Right cardiac atrium (tissue), 5 donors: ENCODE results near the gene CASKIN1. TPM values are rescaled to one million over a fixed set of nuclear protein-coding genes. Genes with fewer than 3 reads are reported as not detected.
"Not testable (repeated sequence)": the region's sequence is repeated elsewhere in the genome, so short reads cannot be mapped to it uniquely, and the experiment has no call there.

Experiments used
- ATAC-seq, 2 donors: fragments of 200-7000 bp; cut with Tn5 transposase; one replicate each; pipeline versions ENCODE4 v1.8.0 to v1.9.1; 2020; ENCODE audit warnings: moderate library complexity in 2 of 2, mild to moderate bottlenecking in 1 of 2
- DNase-seq, 3 donors: peaks; one replicate each; pipeline ENCODE4 v3.0.0-alpha.2; 2020
- H3K27ac ChIP-seq: one replicate; pipeline ENCODE4 v1.5.1; 2013; ENCODE audit warnings: mild to moderate bottlenecking, low read length, control low read depth, moderate library complexity
- H3K27me3 ChIP-seq: one replicate; pipeline ENCODE4 v1.6.1; 2013; ENCODE audit not compliant: control insufficient read depth, insufficient read depth
- H3K4me1 ChIP-seq: one replicate; pipeline ENCODE4 v1.6.1; 2013; ENCODE audit warnings: low read length; ENCODE audit not compliant: control insufficient read depth, insufficient read depth
- H3K4me3 ChIP-seq: one replicate; pipeline ENCODE4 v1.5.1; 2013; ENCODE audit warnings: low read length, control low read depth
- H3K9me3 ChIP-seq: one replicate; pipeline ENCODE4 v1.6.1; 2013; ENCODE audit warnings: low read length; ENCODE audit not compliant: control insufficient read depth
- WGBS: extraction: QIAGEN DNeasy Blood & Tissue Kit; methylation state at CpG from one replicate; pipeline ENCODE4 v1.1.7; 2013; 5-methylcytosine and 5-hydroxymethylcytosine counted together
- intact Hi-C, 4 donors: fragments of 100-400 bp; cut with DNase I; formaldehyde crosslinking; loops; one replicate each; pipeline versions ENCODE4 v1.11.0 to v1.14.0; 2022 to 2023
- polyA plus RNA-seq: library from polyadenylated mRNA; stranded (reverse); fragments of 200-250 nt; gene quantifications from one replicate; pipeline ENCODE4 v1.2.3, GENCODE V29; 2013
- total RNA-seq, 4 donors: library from RNA; stranded (reverse); fragmentation: NEBNext Ultra II Directional; extraction: Animal tissue kit (Norgen Biotek cat#: 25700); gene quantifications; one replicate each; pipeline ENCODE4 v1.2.1, GENCODE V29; 2021
- donor health status: healthy with polysubstance abuse.
- donor health status: DM: no; HTN: yes; CAD: no.
- donor health status: DM: no; HTN: no; CAD: no.
- donor health status: DM: no; HTN: yes; CAD: no; lungs with severe emphysema.
- donor health status: DM: yes; HTN: yes; CAD: no.

The CASKIN1 gene
- total and polyA plus RNA-seq, 5 donors, result 9.3 to 26.5 (median 10.1) TPM

DNA sequence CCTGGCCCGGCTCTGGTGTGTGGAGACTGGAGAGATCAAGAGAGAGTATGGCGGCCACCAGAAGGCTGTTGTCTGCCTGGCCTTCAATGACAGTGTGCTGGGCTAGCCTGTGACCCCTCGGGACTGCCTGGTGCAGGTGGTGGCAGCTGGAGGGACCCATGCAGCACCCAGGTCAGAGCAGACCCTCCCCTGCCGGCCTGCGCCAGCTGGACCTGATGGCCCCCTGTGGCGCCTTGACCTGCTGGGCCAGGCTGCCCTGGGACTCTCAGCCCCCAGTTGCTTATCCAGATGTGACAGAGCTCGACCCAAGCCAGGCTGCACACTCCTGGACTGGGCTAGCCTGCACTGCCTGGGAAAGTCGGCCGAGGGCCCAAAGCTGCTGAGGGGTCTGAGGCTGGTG is 12.4 kb upstream of the CASKIN1 start:
- 93% methylated on average over 9 of the region's 9 CpGs for WGBS
- DNase-seq, result peak in 1 of 3 donors; percentile 58
- H3K27ac ChIP-seq, result no peak overlapping the region

DNA sequence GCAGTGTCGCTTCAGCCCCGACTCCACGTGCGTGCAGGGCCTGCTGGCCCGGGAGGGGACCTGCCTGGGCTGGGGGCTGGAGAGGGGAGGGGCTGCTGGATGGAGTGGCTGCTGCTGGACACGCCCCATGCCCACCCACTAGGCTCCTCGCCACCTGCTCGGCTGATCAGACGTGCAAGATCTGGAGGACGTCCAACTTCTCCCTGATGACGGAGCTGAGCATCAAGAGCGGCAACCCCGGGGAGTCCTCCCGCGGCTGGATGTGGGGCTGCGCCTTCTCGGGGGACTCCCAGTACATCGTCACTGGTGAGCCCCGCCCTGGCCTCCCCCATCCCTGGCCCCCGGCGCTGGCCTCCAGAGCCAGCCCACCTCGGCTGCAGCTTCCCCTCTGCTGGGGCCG is 11.9 kb upstream of the CASKIN1 start:
- ATAC-seq (no peak), DNase-seq (peak in 1 of 3 donors; percentile 63)
- WGBS, result 71% methylated on average over 23 of the region's 23 CpGs
- intact Hi-C loops, result loop anchor here in 1 of 4 donors (10.0 kb wide), 1 partner anchor 54 kb away; the partner anchor contains the start of gene TRAF7
- H3K4me3 ChIP-seq, result no peak overlapping the region
- H3K27me3 ChIP-seq, result no peaks in the 10 kb centered on the region
- H3K27ac ChIP-seq, result no peak overlapping the region
- peaks cover 17% of the 10 kb centered on the region for H3K4me1 ChIP-seq
- H3K9me3 ChIP-seq, result no peaks in the 10 kb centered on the region

More for the DNA sequence above, 12.4 kb upstream of the CASKIN1 start:
- Histone ChIP-seq H3K9me3 (no peaks in the 10 kb centered on the region), H3K4me3 (no peak overlapping the region), H3K27me3 (no peaks in the 10 kb centered on the region), H3K4me1 (peaks cover 18% of the 10 kb centered on the region)
- no peak for ATAC-seq
- intact Hi-C loops, result loop anchor here in 1 of 4 donors (10.0 kb wide), 1 partner anchor 54 kb away; the partner anchor contains the start of gene TRAF7

DNA sequence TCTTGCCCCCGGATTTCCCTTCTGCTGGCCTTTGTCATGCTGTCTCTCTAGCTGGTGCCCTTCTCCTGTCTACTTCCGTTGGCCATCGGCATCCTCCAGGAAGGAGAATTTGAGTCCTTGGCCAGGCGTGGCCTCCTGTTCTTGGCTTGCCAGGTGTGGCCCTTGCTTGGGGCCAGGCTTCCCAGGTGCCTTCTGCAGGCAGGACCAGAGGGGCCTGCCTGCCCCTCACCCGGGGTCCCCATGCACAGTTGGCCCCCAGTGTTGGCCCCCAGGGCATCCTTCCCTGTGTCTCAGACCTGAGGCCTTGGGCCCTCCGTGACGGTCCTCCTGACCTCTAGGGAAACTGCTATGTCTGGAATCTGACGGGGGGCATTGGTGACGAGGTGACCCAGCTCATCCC is 11.5 kb upstream of the CASKIN1 start:
- no peaks in the 10 kb centered on the region for H3K9me3 ChIP-seq
- no peak overlapping the region for H3K27ac ChIP-seq
- intact Hi-C loops, result loop anchor here in 1 of 4 donors (10.0 kb wide), 1 partner anchor 53 kb away; the partner anchor contains the start of gene TRAF7
- H3K4me1 ChIP-seq, result peaks cover 14% of the 10 kb centered on the region
- ATAC-seq (no peak), DNase-seq (peak in 1 of 3 donors; percentile 41)
- no peak overlapping the region for H3K4me3 ChIP-seq
- 87% methylated on average over 9 of the region's 9 CpGs for WGBS
- no peaks in the 10 kb centered on the region for H3K27me3 ChIP-seq

DNA sequence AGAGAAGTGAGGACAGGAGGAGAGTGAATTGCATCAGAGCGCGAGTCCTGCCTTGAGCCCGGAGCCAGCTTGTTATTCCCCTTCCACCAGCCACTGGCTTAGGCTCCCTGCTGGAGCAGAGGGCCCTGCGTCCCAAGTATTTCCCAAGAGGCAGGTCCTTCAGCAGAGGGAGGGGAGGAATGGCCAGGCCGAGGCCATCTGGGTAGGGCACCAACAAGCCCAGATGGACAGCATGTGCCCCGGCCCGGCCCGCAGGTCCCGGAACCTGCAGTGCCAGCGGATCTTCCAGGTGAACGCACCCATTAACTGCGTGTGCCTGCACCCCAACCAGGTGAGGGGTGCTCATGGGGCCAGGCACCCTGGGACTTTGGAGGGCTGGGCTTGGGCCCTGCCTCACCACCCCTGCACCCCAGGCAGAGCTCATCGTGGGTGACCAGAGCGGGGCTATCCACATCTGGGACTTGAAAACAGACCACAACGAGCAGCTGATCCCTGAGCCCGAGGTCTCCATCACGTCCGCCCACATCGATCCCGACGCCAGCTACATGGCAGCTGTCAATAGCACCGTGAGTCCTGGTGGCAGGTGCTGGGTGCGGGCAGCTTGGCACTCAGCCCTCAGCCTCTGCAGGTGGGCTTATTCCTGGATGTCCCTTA is 10.5 kb upstream of the CASKIN1 start:
- intact Hi-C loops, result loop anchor here in 1 of 4 donors (10.0 kb wide), 1 partner anchor 52 kb away; the partner anchor contains the start of gene TRAF7
- H3K27me3 ChIP-seq, result no peaks in the 10 kb centered on the region
- no peak overlapping the region for H3K4me3 ChIP-seq
- H3K9me3 ChIP-seq, result no peaks in the 10 kb centered on the region
- WGBS, result 91% methylated on average over 23 of the region's 23 CpGs
- DNase-seq (peak in 2 of 3 donors; percentile 64 to 67), ATAC-seq (no peak)
- no peak overlapping the region for H3K27ac ChIP-seq
- peaks cover 11% of the 10 kb centered on the region for H3K4me1 ChIP-seq

DNA sequence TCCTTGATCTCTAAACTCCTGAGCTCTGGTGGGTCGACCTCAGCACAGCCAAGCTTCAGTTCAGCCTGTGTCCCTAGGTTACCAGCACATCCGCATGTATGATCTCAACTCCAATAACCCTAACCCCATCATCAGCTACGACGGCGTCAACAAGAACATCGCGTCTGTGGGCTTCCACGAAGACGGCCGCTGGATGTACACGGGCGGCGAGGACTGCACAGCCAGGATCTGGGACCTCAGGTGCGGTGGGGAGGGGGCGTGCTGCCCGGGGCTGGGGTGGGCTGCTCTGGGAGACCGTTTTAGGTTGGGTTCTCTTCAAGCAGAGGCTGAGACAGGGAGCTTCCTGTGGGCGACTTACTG is 10.0 kb upstream of the CASKIN1 start:
- no peak for ATAC-seq
- no peak overlapping the region for H3K27ac ChIP-seq
- DNase-seq, result peak in 1 of 3 donors; percentile 65
- peaks cover 7% of the 10 kb centered on the region for H3K4me1 ChIP-seq
- H3K27me3 ChIP-seq, result no peaks in the 10 kb centered on the region
- intact Hi-C loops, result loop anchor here in 1 of 4 donors (10.0 kb wide), 1 partner anchor 52 kb away; the partner anchor contains the start of gene TRAF7
- no peaks in the 10 kb centered on the region for H3K9me3 ChIP-seq
- 81% methylated on average over 18 of the region's 18 CpGs for WGBS
- H3K4me3 ChIP-seq, result no peak overlapping the region

DNA sequence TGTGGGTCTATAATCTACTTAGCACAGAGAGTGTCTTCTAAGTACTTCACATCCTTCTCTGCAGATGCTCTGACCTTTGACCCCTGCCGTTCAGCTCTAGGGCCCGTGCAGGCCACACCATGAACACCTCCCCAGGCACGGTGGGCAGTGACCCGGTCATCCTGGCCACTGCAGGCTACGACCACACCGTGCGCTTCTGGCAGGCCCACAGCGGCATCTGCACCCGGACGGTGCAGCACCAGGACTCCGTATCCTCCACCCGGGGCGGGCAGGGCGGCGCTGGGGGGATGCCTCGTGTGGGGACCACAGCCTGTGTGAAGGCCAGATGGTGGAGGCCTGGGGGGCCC is 9.5 kb upstream of the CASKIN1 start:
- ATAC-seq, result peak; percentile 11 to 16
- H3K4me1 ChIP-seq, result peaks cover 7% of the 10 kb centered on the region
- H3K4me3 ChIP-seq, result peak overlapping the region; percentile 77
- 5% methylated on average over 16 of the region's 16 CpGs for WGBS
- peak overlapping the region; percentile 28 for H3K27ac ChIP-seq
- intact Hi-C loops, result loop anchor here in 1 of 4 donors (10.0 kb wide), 1 partner anchor 51 kb away; the partner anchor contains the start of gene TRAF7
- H3K9me3 ChIP-seq, result no peaks in the 10 kb centered on the region
- no peaks in the 10 kb centered on the region for H3K27me3 ChIP-seq
- peak in 1 of 3 donors; percentile 80 for DNase-seq

DNA sequence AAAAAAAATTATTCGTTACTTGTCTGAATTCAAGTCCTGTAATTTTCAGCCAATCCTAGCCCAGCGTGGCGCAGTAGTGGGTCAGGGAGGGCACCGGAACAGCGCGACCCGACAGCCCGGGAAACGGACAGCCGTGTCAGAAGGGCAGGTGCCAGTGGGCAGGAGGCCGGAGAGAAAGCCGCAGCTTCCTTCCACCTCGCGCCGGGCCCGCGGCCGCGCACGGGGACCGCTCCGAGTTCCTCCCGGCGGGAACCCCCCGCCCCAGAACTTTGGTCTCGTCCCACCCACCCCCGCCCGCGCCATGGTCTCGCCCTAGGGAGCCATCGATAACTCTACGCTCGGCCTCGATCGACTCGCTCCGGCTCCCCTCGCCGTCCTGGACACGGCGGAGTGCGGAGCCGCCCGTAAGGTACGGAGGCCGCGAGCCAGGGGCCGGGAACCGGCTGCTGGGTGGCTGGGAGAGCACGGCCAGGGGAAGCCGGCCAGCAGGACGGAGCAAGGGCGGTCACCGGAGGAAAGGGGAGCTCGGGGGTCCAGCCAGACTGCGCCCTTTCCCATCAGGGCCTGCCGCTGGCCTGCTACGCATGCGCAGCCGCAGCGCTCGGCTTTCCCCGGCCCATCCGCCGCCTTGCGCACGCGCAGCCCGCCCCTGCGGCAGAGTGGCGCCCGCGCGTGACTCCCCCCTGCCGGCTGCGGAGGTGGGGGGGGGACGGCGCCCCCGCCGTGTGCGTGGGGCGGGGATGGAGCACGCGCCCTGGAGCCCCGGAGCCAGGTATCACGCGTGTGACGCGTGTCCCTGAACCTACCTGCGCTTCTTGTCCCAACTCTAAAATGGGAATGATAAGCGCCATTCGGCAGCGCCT is 8.9 kb upstream of the CASKIN1 start, which contains the start of gene MLST8:
MLST8 (plus strand) TSS at position 351 of the 863 bp plus-strand sequence. CDS start 632 bp downstream, outside the sequence.
- under 1% methylated on average over 93 of the region's 93 CpGs for WGBS
- peak; percentile 84 to 85 for ATAC-seq

DNA sequence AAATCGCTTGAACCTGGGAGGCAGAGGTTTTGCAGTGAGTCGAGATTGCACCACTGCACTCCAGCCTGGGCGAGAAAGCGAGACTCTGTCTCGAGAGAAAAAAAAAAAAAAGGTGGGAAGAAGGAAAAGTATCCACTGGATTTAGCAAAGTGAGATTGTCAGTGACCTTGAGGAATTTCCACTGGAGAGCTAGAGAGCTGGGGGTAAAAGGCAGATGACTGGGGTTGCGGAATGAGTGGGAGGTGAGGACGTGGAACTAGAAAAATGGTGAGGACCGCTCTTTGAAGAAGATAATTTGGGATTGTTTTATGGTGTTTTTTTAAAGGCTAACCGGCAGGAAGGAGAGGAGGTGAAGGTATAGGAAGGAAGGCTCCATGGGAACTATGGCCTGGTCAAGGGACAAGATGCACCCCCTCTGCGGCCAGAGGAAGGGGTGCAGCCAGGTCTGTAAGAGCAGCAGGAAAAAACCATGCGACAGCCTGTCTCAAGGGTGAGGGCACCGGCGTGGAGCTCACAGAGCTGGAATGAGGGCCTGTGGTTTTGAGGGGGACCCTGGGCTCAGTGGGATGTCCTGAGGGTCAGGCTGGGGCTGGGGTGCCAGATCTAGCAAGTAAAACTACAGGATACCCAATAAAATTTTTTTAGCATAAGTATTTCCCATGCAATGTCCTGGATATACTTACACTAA is 8.2 kb upstream of the CASKIN1 start:
- H3K9me3 ChIP-seq, result no peaks in the 10 kb centered on the region
- peak overlapping the region; percentile 99 for H3K27ac ChIP-seq
- no peaks in the 10 kb centered on the region for H3K27me3 ChIP-seq
- H3K4me1 ChIP-seq, result peaks cover 7% of the 10 kb centered on the region
- peak in 1 of 2 donors; percentile 1 for ATAC-seq
- H3K4me3 ChIP-seq, result peak overlapping the region; percentile 77
- 76% methylated on average over 13 of the region's 13 CpGs for WGBS
- no peak for DNase-seq
- intact Hi-C loops, result loop anchor here in 1 of 4 donors (10.0 kb wide), 1 partner anchor 50 kb away; the partner anchor contains the start of gene TRAF7

More for the DNA sequence above, 8.9 kb upstream of the CASKIN1 start, which contains the start of gene MLST8:
- intact Hi-C loops, result loop anchor here in 1 of 4 donors (10.0 kb wide), 1 partner anchor 51 kb away; the partner anchor contains the start of gene TRAF7
- no peaks in the 10 kb centered on the region for H3K27me3 ChIP-seq
- peaks cover 7% of the 10 kb centered on the region for H3K4me1 ChIP-seq
- H3K9me3 ChIP-seq, result no peaks in the 10 kb centered on the region
- H3K27ac ChIP-seq, result peak within 1 kb of the TSS; percentile 99
- peak within 1 kb of the TSS; percentile 77 for H3K4me3 ChIP-seq
- peak; percentile 89 to 96 (median 96) for DNase-seq

DNA sequence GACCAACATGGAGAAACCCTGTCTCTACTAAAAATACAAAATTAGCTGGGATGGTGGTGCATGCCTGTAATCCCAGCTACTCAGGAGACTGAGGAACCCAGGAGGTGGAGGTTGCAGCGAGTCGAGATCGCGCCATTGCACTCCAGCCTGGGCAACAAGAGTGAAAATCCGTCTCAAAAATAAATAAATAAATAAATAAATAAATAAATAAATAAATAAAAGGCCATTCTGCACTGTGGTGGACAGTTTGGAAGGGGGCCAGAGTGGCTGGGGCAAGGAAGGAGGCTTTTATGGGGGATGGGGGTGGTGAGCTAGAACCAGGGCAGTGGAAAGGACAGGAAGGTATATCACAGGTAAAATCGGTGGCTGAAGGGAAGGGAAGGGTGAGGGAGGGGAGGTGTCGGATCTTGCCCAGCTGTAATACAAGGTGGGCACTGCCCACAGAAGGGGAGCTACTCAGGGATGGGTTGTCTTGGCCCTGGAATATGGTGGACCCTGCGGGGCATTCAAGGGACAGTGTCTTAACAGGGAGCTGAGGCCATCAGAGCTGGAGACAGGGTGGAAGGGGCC is 6.8 kb upstream of the CASKIN1 start:
- WGBS, result 93% methylated on average over 8 of the region's 8 CpGs
- ATAC-seq, result not testable (repeated sequence)
- intact Hi-C loops, result loop anchor here in 1 of 4 donors (10.0 kb wide), 1 partner anchor 48 kb away; the partner anchor contains the start of gene TRAF7

DNA sequence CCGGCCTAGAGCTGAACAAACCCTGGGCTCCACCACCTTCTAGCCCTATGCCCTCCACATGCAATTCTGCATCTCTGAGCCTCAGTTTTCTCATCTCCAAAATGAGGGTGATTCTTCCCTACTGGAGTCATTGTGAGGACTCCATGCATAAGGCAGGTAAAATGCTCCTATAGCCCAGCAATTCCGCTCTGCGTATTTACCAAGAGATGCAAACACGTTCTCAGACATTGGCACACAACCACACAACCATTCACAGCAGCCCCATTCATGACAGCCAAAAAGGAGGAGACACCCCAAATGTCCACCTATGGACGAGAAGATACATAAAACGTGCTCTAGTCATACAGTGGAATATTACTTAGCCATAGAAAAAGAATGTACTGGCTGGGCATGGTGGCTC is 3.9 kb upstream of the CASKIN1 start:
- ATAC-seq (no peak), DNase-seq (no peak)
- WGBS, result 86% methylated on average over 6 of the region's 6 CpGs
- Histone ChIP-seq H3K27ac (no peak overlapping the region), H3K4me3 (no peak overlapping the region), H3K9me3 (no peaks in the 10 kb centered on the region), H3K4me1 (peaks cover 4% of the 10 kb centered on the region), H3K27me3 (no peaks in the 10 kb centered on the region)
- intact Hi-C loops, result loop anchor here in 1 of 4 donors (10.0 kb wide), 1 partner anchor 46 kb away; the partner anchor contains the start of gene TRAF7

More for the DNA sequence above, 6.8 kb upstream of the CASKIN1 start:
- H3K4me3 ChIP-seq, DNase-seq, H3K9me3 ChIP-seq, H3K27ac ChIP-seq, H3K4me1 ChIP-seq, H3K27me3 ChIP-seq: not testable (repeated sequence)
